ENCODE data around the gene INPP5A. TPM values are rescaled to one million over a fixed set of nuclear protein-coding genes. Genes with fewer than 3 reads are reported as not detected.
A peak's percentile ranks its signal among the peaks of the same experiment; 100 is the strongest.

INPP5A gene
- total and polyA plus RNA-seq, 2 of the 13 experiments (the other 11 are each of a cell fraction or from before 2014, with no cell fraction given), result 17.5 to 37.9 TPM

- TF ChIP-seq ZNF619 (CRISPR knock-in tag; IDR thresholded peaks at IDR 0.05) (no peak), RARA (CRISPR knock-in tag; IDR thresholded peaks at IDR 0.05) (no peak; the same call in 1 of the 2 replicates), ESRRA (CRISPR knock-in tag; IDR thresholded peaks at IDR 0.05; ENCODE audit: low read depth) (no peak), PHF5A (CRISPR knock-in tag; IDR thresholded peaks at IDR 0.05; ENCODE audit: low read depth, unreplicated experiment) (no peak), ZNF546 (CRISPR knock-in tag; conservative IDR thresholded peaks at IDR 0.05) (no peak), CHCHD3 (CRISPR knock-in tag; IDR thresholded peaks at IDR 0.05) (no peak), IKZF4 (CRISPR knock-in tag; IDR thresholded peaks at IDR 0.05; ENCODE audit: borderline replicate concordance, low read depth, not compliant biosample characterization) (no peak), CCDC6 (CRISPR knock-in tag; IDR thresholded peaks at IDR 0.05) (peak; percentile 73; the same call in 1 of the 2 replicates), SYNCRIP (IDR thresholded peaks at IDR 0.05; ENCODE audit: insufficient read depth, low read depth, low read length) (no peak), DDIT3 (CRISPR knock-in tag; IDR thresholded peaks at IDR 0.05) (no peak), NFAT5 (CRISPR knock-in tag; IDR thresholded peaks at IDR 0.05) (no peak), BCL3 (CRISPR knock-in tag; IDR thresholded peaks at IDR 0.05) (no peak), MLX (CRISPR knock-in tag; IDR thresholded peaks at IDR 0.05) (peak; percentile 72; the same call in 1 of the 2 replicates), HOXA5 (CRISPR knock-in tag; IDR thresholded peaks at IDR 0.05) (no peak), NKX3-1 (CRISPR knock-in tag; IDR thresholded peaks at IDR 0.05) (no peak)
- TF ChIP-seq, protein P1, sequence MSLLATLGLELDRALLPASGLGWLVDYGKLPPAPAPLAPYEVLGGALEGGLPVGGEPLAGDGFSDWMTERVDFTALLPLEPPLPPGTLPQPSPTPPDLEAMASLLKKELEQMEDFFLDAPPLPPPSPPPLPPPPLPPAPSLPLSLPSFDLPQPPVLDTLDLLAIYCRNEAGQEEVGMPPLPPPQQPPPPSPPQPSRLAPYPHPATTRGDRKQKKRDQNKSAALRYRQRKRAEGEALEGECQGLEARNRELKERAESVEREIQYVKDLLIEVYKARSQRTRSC (CRISPR knock-in tag; IDR thresholded peaks at IDR 0.05; ENCODE audit: low read depth), result no peak
- TF ChIP-seq, protein P2, sequence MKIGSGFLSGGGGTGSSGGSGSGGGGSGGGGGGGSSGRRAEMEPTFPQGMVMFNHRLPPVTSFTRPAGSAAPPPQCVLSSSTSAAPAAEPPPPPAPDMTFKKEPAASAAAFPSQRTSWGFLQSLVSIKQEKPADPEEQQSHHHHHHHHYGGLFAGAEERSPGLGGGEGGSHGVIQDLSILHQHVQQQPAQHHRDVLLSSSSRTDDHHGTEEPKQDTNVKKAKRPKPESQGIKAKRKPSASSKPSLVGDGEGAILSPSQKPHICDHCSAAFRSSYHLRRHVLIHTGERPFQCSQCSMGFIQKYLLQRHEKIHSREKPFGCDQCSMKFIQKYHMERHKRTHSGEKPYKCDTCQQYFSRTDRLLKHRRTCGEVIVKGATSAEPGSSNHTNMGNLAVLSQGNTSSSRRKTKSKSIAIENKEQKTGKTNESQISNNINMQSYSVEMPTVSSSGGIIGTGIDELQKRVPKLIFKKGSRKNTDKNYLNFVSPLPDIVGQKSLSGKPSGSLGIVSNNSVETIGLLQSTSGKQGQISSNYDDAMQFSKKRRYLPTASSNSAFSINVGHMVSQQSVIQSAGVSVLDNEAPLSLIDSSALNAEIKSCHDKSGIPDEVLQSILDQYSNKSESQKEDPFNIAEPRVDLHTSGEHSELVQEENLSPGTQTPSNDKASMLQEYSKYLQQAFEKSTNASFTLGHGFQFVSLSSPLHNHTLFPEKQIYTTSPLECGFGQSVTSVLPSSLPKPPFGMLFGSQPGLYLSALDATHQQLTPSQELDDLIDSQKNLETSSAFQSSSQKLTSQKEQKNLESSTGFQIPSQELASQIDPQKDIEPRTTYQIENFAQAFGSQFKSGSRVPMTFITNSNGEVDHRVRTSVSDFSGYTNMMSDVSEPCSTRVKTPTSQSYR (CRISPR knock-in tag; IDR thresholded peaks at IDR 0.05; ENCODE audit: borderline replicate concordance), result no peak
Measured at GRCh38 chr10:132685101-132685891, 147.7 kb downstream of the INPP5A start (continued).

All from HepG2 (cell line).